Measurements from ENCODE around the gene ARMC9. TPM values are rescaled to one million over a fixed set of nuclear protein-coding genes. Genes with fewer than 3 reads are reported as not detected.

The ARMC9 gene
- total RNA-seq, 1 donor from 2014 or later: 35.2 TPM

DNA sequence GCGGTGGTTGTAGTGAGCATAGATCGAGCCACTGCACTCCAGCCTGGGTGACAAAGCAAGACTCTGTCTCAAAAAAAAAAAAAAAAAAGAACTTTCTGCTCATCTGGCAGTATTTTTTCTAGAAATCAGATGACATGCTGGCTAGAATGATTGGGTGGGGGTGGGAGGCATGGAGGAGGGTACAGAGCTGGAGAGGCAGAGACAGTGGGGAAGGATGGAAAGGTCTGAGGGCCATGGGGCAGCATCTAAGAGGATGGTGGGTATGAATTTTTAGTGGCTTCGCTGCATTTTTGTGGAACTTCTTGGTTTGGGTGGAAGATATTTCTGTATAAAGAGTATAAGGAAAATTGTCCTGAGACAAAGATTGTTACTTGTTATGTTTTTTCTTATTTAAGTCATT, 23.3 kb downstream of the ARMC9 start:
- TF ChIP-seq, protein P1, sequence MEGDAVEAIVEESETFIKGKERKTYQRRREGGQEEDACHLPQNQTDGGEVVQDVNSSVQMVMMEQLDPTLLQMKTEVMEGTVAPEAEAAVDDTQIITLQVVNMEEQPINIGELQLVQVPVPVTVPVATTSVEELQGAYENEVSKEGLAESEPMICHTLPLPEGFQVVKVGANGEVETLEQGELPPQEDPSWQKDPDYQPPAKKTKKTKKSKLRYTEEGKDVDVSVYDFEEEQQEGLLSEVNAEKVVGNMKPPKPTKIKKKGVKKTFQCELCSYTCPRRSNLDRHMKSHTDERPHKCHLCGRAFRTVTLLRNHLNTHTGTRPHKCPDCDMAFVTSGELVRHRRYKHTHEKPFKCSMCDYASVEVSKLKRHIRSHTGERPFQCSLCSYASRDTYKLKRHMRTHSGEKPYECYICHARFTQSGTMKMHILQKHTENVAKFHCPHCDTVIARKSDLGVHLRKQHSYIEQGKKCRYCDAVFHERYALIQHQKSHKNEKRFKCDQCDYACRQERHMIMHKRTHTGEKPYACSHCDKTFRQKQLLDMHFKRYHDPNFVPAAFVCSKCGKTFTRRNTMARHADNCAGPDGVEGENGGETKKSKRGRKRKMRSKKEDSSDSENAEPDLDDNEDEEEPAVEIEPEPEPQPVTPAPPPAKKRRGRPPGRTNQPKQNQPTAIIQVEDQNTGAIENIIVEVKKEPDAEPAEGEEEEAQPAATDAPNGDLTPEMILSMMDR (conservative IDR thresholded peaks at IDR 0.05): no peak
- no peaks in the 10 kb centered on the region for H3K9me3 Mint-ChIP-seq
- H3K36me3 Mint-ChIP-seq: peaks cover 23% of the 10 kb centered on the region
- DNase-seq (ENCODE audit: extremely low spot score, unreplicated experiment): no peak
- H3K4me3 Mint-ChIP-seq: no peak overlapping the region
- peak overlapping the region; percentile 75 for H3K27ac Mint-ChIP-seq
- peaks cover 4% of the 10 kb centered on the region for H3K4me1 Mint-ChIP-seq (ENCODE audit: unreplicated experiment)
- no peaks in the 10 kb centered on the region for H3K27me3 Mint-ChIP-seq

GRCh38 chr2:231222318-231223000, 24.0 kb downstream of the ARMC9 start:
- DNase-seq (ENCODE audit: extremely low spot score, unreplicated experiment): no peak
- TF ChIP-seq, protein P1 (conservative IDR thresholded peaks at IDR 0.05): no peak
- peak overlapping the region; percentile 75 for H3K27ac Mint-ChIP-seq
- no peaks in the 10 kb centered on the region for H3K27me3 Mint-ChIP-seq
- no peak overlapping the region for H3K4me3 Mint-ChIP-seq
- H3K36me3 Mint-ChIP-seq: peaks cover 20% of the 10 kb centered on the region
- H3K4me1 Mint-ChIP-seq (ENCODE audit: unreplicated experiment): peaks cover 4% of the 10 kb centered on the region
- H3K9me3 Mint-ChIP-seq: no peaks in the 10 kb centered on the region

GRCh38 chr2:231223001-231223375, 24.6 kb downstream of the ARMC9 start:
- H3K27ac Mint-ChIP-seq: peak overlapping the region; percentile 75
- TF ChIP-seq, protein P1 (conservative IDR thresholded peaks at IDR 0.05): no peak
- H3K4me3 Mint-ChIP-seq: no peak overlapping the region
- H3K36me3 Mint-ChIP-seq: peaks cover 20% of the 10 kb centered on the region
- H3K4me1 Mint-ChIP-seq (ENCODE audit: unreplicated experiment): peaks cover 4% of the 10 kb centered on the region
- no peaks in the 10 kb centered on the region for H3K9me3 Mint-ChIP-seq
- no peak for DNase-seq (ENCODE audit: extremely low spot score, unreplicated experiment)
- no peaks in the 10 kb centered on the region for H3K27me3 Mint-ChIP-seq

DNA sequence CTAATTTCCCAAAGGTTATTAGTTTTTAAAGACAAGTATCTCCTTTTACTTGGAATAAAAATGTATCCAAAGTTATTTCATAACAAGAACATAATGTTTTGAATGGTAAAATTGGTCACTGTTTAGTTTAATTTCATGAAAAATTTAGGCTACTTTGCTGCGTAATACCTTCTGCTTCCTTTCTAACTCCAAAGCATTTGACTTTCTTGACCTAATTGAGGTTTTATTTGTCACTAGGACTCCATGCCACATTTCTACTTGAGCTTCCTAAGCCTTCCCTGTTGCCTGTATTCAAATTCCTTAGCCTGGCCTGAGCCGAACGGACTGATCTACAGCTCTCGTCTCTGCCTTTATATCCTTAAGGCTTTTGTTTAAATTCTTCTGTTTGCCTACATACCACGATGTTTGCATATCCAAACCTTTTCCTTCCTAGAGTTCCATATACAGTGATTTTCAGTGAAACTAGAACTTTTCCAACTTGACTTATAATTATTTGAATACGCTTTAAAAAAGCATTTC, 25.1 kb downstream of the ARMC9 start:
- no peak overlapping the region for H3K4me3 Mint-ChIP-seq
- no peaks in the 10 kb centered on the region for H3K9me3 Mint-ChIP-seq
- peaks cover 9% of the 10 kb centered on the region for H3K4me1 Mint-ChIP-seq (ENCODE audit: unreplicated experiment)
- peaks cover 20% of the 10 kb centered on the region for H3K36me3 Mint-ChIP-seq
- DNase-seq (ENCODE audit: extremely low spot score, unreplicated experiment): no peak
- H3K27ac Mint-ChIP-seq: no peak overlapping the region
- TF ChIP-seq, protein P1 (conservative IDR thresholded peaks at IDR 0.05): no peak
- H3K27me3 Mint-ChIP-seq: no peaks in the 10 kb centered on the region

DNA sequence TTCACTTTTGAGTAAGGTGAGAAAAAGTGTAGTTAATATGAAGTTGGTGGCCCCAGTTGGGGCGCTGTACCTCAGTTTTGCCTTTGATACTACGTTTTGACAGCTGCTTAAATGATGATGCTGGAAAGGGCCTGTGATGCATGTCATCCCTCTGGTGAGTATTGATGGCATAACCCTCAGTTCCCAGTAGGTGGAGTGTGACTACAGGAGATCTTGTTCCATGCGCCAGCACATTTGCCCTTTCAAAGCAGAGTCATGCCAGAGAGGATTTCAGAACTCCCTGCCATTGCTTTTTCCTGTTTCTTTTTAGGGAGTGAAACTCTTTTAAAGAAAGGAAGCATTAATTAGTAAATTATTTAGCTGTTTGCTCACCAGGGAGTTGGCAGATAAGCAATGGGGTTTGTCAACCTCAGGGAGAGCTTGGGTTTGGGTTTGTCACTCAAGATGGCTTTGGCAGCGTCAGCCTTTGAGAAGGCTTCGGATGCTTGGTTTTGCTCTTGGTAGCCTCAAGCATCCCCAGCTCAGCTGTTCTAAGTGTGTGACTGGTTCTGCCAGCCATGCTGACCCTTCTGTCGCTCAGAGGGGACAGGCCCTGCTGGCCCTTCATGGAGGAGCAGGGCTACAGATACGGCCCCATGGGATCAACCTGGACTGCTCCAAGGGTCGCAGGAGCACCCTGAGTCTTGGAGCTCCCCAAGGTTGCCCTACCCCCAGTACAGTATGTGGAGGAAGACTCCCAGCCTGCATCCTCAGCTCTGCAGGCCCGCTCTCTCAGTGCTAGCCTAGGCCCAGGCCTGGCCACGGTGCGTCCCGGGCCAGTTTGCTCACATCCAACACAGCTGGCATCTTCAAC, 29.1 kb downstream of the ARMC9 start:
- H3K27ac Mint-ChIP-seq: peak overlapping the region; percentile 36
- H3K9me3 Mint-ChIP-seq: no peaks in the 10 kb centered on the region
- no peak for DNase-seq (ENCODE audit: extremely low spot score, unreplicated experiment)
- no peak overlapping the region for H3K4me3 Mint-ChIP-seq
- peaks cover 3% of the 10 kb centered on the region for H3K36me3 Mint-ChIP-seq
- no peaks in the 10 kb centered on the region for H3K27me3 Mint-ChIP-seq
- H3K4me1 Mint-ChIP-seq (ENCODE audit: unreplicated experiment): peaks cover 9% of the 10 kb centered on the region
- TF ChIP-seq, protein P1 (conservative IDR thresholded peaks at IDR 0.05): peak; percentile 87
